ENCODE data around the gene NDUFA5.
"Not testable (repeated sequence)": the region's sequence is repeated elsewhere in the genome, so short reads cannot be mapped to it uniquely, and the experiment has no call there.

Gene NDUFA5

GRCh38 chr7:123573341-123573740, 15.7 kb upstream of the NDUFA5 start:
- FAIRE-seq (no peak), DNase-seq (ENCODE audit: insufficient read length, low spot score) (no peak)
- no peak for TF ChIP-seq POLR2A (IDR thresholded peaks at IDR 0.05; ENCODE audit: low read depth, low read length)

GRCh38 chr7:123571684-123572083, 14.1 kb upstream of the NDUFA5 start:
- DNase-seq (ENCODE audit: insufficient read length, low spot score) (no peak), FAIRE-seq (peak; percentile 82)
- no peak for TF ChIP-seq POLR2A (IDR thresholded peaks at IDR 0.05; ENCODE audit: low read depth, low read length)

- DNase-seq (ENCODE audit: insufficient read length, low spot score) (no peak), FAIRE-seq (no peak)
- no peak for TF ChIP-seq POLR2A (IDR thresholded peaks at IDR 0.05; ENCODE audit: low read depth, low read length)
Measured at GRCh38 chr7:123571187-123571586, 13.6 kb upstream of the NDUFA5 start.

- FAIRE-seq (no peak), DNase-seq (ENCODE audit: insufficient read length, low spot score) (no peak)
- no peak for TF ChIP-seq POLR2A (IDR thresholded peaks at IDR 0.05; ENCODE audit: low read depth, low read length)
Measured at GRCh38 chr7:123570390-123571182, 13.0 kb upstream of the NDUFA5 start.

- DNase-seq (ENCODE audit: insufficient read length, low spot score) (no peak), FAIRE-seq (no peak)
Measured at GRCh38 chr7:123569352-123570010, 11.9 kb upstream of the NDUFA5 start.

GRCh38 chr7:123562121-123562520, 4.5 kb upstream of the NDUFA5 start:
- no peak for TF ChIP-seq POLR2A (IDR thresholded peaks at IDR 0.05; ENCODE audit: low read depth, low read length)
- FAIRE-seq (no peak), DNase-seq (ENCODE audit: insufficient read length, low spot score) (no peak)

More at GRCh38 chr7:123569352-123570010, 11.9 kb upstream of the NDUFA5 start:
- TF ChIP-seq POLR2A (IDR thresholded peaks at IDR 0.05; ENCODE audit: low read depth, low read length), result no peak

- no peak for TF ChIP-seq POLR2A (IDR thresholded peaks at IDR 0.05; ENCODE audit: low read depth, low read length)
- FAIRE-seq (no peak), DNase-seq (ENCODE audit: insufficient read length, low spot score) (no peak)
Measured at GRCh38 chr7:123558289-123558874, 764 bp upstream of the NDUFA5 start.

- DNase-seq (ENCODE audit: insufficient read length, low spot score) (no peak), FAIRE-seq (no peak)
- no peak for TF ChIP-seq POLR2A (IDR thresholded peaks at IDR 0.05; ENCODE audit: low read depth, low read length)
Measured at GRCh38 chr7:123557016-123557397, 611 bp downstream of the NDUFA5 start.

GRCh38 chr7:123555484-123555883, 2.1 kb downstream of the NDUFA5 start:
- DNase-seq (ENCODE audit: insufficient read length, low spot score) (no peak), FAIRE-seq (no peak)
- no peak for TF ChIP-seq POLR2A (IDR thresholded peaks at IDR 0.05; ENCODE audit: low read depth, low read length)

- DNase-seq (ENCODE audit: insufficient read length, low spot score) (no peak), FAIRE-seq (no peak)
- TF ChIP-seq POLR2A (IDR thresholded peaks at IDR 0.05; ENCODE audit: low read depth, low read length), result no peak
Measured at GRCh38 chr7:123553159-123553558, 4.5 kb downstream of the NDUFA5 start.

GRCh38 chr7:123552641-123553040, 5.0 kb downstream of the NDUFA5 start:
- no peak for FAIRE-seq
- TF ChIP-seq POLR2A (IDR thresholded peaks at IDR 0.05; ENCODE audit: low read depth, low read length), result no peak
- DNase-seq (ENCODE audit: insufficient read length, low spot score), result no peak

- not testable (repeated sequence) for DNase-seq (ENCODE audit: insufficient read length, low spot score); FAIRE-seq
Measured at GRCh38 chr7:123552134-123552533, 5.5 kb downstream of the NDUFA5 start.

- no peak for TF ChIP-seq POLR2A (IDR thresholded peaks at IDR 0.05; ENCODE audit: low read depth, low read length)
- no peak for FAIRE-seq
- DNase-seq (ENCODE audit: insufficient read length, low spot score), result no peak
Measured at GRCh38 chr7:123548406-123548805, 9.2 kb downstream of the NDUFA5 start.

GRCh38 chr7:123539871-123540270, 17.7 kb downstream of the NDUFA5 start:
- TF ChIP-seq POLR2A (IDR thresholded peaks at IDR 0.05; ENCODE audit: low read depth, low read length), result no peak
- no peak for DNase-seq (ENCODE audit: insufficient read length, low spot score)
- no peak for FAIRE-seq

GRCh38 chr7:123538897-123539296, 18.7 kb downstream of the NDUFA5 start:
- no peak for TF ChIP-seq POLR2A (IDR thresholded peaks at IDR 0.05; ENCODE audit: low read depth, low read length)
- DNase-seq (ENCODE audit: insufficient read length, low spot score) (no peak), FAIRE-seq (no peak)

Data from H54 (cell line).